ENCODE measurements around the gene DVL2. TPM values are rescaled to one million over a fixed set of nuclear protein-coding genes. Genes with fewer than 3 reads are reported as not detected.

The DVL2 gene
- total RNA-seq, 1 donor = 106 TPM

- no peak overlapping the region for H3K27ac ChIP-seq (ENCODE audit: low read depth, low read length)
- H4K20me1 ChIP-seq (ENCODE audit: insufficient read depth, low read length) = no peaks in the 10 kb centered on the region
- H3K4me2 ChIP-seq (ENCODE audit: insufficient read depth, low read length) = peak overlapping the region; percentile 85
- H3K27me3 ChIP-seq (ENCODE audit: insufficient read depth, low read length) = peaks cover 37% of the 10 kb centered on the region
- H3K4me3 ChIP-seq (ENCODE audit: insufficient read depth, low read length) = peak overlapping the region; percentile 65
- TF ChIP-seq CTCF (IDR thresholded peaks at IDR 0.05; ENCODE audit: extremely low read depth, low read depth, low read length) = no peak
- no peaks in the 10 kb centered on the region for H3K9me3 ChIP-seq (ENCODE audit: low read depth, low read length)
- peak; percentile 72 for DNase-seq (ENCODE audit: insufficient read length, low spot score, missing footprints)
- H3K36me3 ChIP-seq (ENCODE audit: insufficient read depth, low read length) = no peaks in the 10 kb centered on the region
- H3K4me1 ChIP-seq (ENCODE audit: insufficient read depth, low read length) = peaks cover 9% of the 10 kb centered on the region
- H2AFZ ChIP-seq (ENCODE audit: low read length) = no peak overlapping the region
- no peaks in the 10 kb centered on the region for H3K79me2 ChIP-seq (ENCODE audit: insufficient read depth, low read length)
Observed at GRCh38 chr17:7281953-7282751, 47.8 kb upstream of the DVL2 start.

- H3K36me3 ChIP-seq (ENCODE audit: insufficient read depth, low read length) = no peaks in the 10 kb centered on the region
- H3K4me2 ChIP-seq (ENCODE audit: insufficient read depth, low read length) = peak within 1 kb of the TSS; percentile 85
- peak; percentile 99 for DNase-seq (ENCODE audit: insufficient read length, low spot score, missing footprints)
- H3K4me1 ChIP-seq (ENCODE audit: insufficient read depth, low read length) = peaks cover 9% of the 10 kb centered on the region
- H3K9me3 ChIP-seq (ENCODE audit: low read depth, low read length) = no peaks in the 10 kb centered on the region
- TF ChIP-seq CTCF (IDR thresholded peaks at IDR 0.05; ENCODE audit: extremely low read depth, low read depth, low read length) = no peak
- peaks cover 37% of the 10 kb centered on the region for H3K27me3 ChIP-seq (ENCODE audit: insufficient read depth, low read length)
- H3K27ac ChIP-seq (ENCODE audit: low read depth, low read length) = peak within 1 kb of the TSS; percentile 67
- no peaks in the 10 kb centered on the region for H3K79me2 ChIP-seq (ENCODE audit: insufficient read depth, low read length)
- H4K20me1 ChIP-seq (ENCODE audit: insufficient read depth, low read length) = no peaks in the 10 kb centered on the region
- H2AFZ ChIP-seq (ENCODE audit: low read length) = peak within 1 kb of the TSS; percentile 53
- H3K4me3 ChIP-seq (ENCODE audit: insufficient read depth, low read length) = peak within 1 kb of the TSS; percentile 65
Observed at GRCh38 chr17:7281074-7281952, 47.0 kb upstream of the DVL2 start, which contains the start of gene SLC2A4. Gene SLC2A4 (plus strand): TSS chr17:7281718. CDS start chr17:7281935, 217 bp downstream.

DNA sequence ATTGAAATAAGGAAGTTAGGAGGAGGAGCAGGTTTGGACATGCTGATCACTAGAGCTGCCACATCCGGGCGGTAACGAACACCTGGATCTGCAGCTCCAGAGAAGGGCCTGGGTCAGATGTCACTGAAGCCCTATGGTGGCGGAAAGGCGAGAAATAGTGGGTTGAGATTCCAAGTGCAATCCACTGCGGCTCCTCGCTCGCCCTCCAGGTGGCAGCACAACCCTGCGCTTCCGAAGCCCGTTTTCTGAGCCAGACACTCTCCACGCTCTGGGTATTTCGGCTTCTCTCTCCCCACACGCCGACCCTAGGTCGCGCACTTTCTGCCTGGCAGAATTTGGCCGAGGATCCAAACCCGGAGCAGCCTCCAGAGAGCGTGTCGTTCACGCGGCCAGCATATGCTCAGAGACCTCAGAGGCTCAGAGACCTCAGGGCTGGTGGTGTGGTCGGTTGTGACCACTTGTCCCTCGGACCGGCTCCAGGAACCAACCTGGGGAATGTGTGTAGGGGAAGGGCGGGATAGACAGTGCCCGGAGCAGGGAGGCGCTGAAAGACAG is 46.3 kb upstream of the DVL2 start:
- Histone ChIP-seq H3K4me1 (ENCODE audit: insufficient read depth, low read length) (peaks cover 9% of the 10 kb centered on the region), H3K27me3 (ENCODE audit: insufficient read depth, low read length) (peaks cover 37% of the 10 kb centered on the region), H3K4me2 (ENCODE audit: insufficient read depth, low read length) (peak overlapping the region; percentile 85), H3K36me3 (ENCODE audit: insufficient read depth, low read length) (no peaks in the 10 kb centered on the region), H4K20me1 (ENCODE audit: insufficient read depth, low read length) (no peaks in the 10 kb centered on the region), H3K4me3 (ENCODE audit: insufficient read depth, low read length) (peak overlapping the region; percentile 65), H3K9me3 (ENCODE audit: low read depth, low read length) (no peaks in the 10 kb centered on the region), H3K27ac (ENCODE audit: low read depth, low read length) (peak overlapping the region; percentile 67), H3K79me2 (ENCODE audit: insufficient read depth, low read length) (no peaks in the 10 kb centered on the region), H2AFZ (ENCODE audit: low read length) (peak overlapping the region; percentile 53)
- DNase-seq (ENCODE audit: insufficient read length, low spot score, missing footprints) = peak; percentile 98
- peak; percentile 91 for TF ChIP-seq CTCF (IDR thresholded peaks at IDR 0.05; ENCODE audit: extremely low read depth, low read depth, low read length)
